HG03558 (cell line): Measurements from ENCODE around the gene ANKRD34B.
"Not testable (repeated sequence)": the region's sequence is repeated elsewhere in the genome, so short reads cannot be mapped to it uniquely, and the experiment has no call there.

Experiments used
- ATAC-seq: cut with Tn5 transposase; IDR thresholded peaks from one replicate; pipeline ENCODE4 v1.9.1; 2021; ENCODE audit warnings: moderate number of reproducible peaks; ENCODE audit not compliant: unreplicated experiment; ENCODE audit errors: extremely low read depth

Gene ANKRD34B

DNA sequence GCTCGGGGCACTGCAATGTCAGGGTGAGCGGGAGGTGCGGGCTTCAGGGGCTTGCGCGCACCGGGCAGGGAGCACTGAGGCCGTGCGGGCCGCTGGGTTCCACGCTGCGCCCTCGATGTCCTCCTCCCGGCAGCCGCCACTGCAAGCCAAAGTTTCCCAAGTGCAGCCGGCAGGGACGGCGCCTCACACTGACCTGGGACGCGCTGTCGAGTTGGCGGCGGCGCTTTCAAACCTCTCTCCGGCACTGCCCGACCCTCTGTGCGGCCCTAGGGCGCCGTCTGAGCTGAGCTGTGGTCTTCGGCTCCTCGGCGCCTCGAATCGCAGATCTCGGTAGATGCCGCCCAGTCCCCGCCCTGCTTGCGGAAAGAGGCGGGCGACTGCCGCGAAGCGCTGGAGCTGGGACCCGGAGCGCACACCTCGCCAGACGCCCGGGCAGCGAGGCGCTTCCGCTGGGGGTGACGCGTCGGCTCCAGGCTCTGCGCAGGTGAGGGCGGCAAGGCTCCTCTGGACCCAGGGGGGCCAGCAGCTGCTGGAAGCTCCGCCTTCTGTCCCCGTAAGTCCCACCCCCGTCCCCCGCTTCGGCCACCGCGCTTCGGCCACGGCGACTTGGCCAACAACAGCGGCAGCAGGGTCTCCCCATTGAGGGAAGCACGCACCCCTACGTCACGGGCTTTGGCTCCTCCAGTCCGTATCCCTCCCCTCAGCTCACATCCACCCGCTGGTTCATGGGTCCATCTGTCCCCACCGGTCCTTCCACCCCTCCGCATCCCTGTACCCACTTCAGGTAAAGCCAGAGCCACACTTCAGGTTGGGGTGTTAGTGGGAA lies at the start of gene ANKRD34B:
ANKRD34B (minus strand) TSS at position 320 of the 826 bp plus-strand sequence. CDS start 10,261 bp downstream, outside the sequence.
- no peak for ATAC-seq

DNA sequence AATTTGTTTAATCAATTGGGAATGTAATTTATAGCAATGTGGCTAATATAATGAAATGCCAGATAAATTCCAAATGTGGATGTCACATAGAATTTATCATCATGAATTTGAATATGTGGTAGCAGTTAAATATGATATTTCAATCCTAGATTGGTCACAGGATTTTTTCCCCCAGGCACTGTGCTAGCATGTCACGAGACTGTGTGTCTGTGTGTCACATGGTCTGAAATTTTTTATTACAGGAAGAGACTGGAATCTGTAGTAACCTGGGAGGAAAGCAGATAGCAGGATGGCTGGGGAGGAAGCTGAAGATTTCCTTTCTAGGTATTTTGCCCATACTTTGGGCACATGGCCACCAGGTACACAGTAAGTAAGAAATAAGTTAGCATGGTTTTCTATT lies 49.0 kb upstream of the ANKRD34B start:
- no peak for ATAC-seq

DNA sequence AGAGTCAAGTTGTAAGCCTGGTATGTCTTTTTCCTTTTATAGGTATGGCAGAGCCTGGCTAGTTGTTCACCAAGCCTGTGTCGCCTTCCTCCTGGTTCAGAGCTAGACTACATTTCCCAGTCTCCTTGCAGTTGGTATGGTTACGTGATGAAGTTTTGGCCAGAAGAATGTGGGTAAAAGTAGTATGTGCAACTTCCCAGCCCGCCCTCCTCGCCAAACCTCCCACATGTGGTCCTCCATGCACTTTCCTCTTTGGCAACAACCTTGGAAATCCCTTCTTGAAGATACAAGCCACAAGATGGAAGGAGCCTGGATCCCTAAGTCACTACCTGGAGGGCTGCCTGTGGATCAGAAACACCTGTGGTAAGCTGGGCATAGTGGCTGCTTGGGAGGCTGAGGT lies 48.4 kb upstream of the ANKRD34B start:
- no peak for ATAC-seq

DNA sequence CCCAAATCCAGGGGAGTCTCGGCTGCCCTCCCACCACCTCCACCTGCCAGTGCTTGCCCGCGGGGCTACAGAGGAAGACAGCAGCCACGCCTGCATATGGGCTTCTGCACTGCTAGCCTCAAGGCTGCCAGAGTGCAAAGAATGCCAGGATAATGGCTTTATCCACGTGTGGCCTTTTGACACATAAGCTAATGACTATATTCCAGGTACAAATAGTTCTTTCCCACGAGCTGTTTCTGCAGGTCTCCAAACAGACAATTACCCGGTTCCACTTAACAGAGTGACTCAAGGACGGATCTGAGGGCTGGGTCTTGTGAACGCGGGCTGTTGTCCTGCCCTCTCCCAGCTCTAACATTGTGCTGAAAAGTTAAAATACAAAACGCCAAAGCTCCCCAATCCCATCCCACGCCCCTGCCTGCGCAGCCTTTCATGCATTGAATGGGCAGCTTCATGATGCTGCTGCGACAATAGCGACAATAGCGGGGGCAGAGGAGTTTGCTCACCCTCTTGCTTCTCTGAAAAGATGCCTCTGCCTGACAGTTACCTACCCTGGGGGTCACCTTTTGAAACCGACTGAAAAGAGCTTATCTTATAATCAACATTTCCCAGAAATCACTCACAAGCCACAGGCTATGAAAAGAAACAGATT lies 45.3 kb upstream of the ANKRD34B start:
- ATAC-seq = no peak

DNA sequence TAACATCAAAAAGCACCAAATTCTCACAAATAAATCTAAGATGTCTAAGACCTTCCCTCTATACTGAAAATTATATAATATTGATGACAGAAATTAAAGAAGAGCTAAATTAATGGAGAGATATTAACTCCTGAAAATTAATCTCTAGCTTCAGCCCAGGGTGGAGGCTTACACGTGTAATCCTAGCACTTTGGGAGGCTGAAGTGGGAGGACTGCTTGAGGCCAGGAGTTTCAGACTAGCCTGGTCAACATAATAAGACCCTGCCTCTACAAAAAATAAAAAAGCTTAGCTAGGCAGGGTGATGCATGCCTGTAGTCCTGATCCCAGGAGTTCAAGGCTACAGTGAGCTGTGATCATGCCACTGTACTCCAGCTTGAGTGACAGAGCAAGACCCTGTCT lies 39.6 kb upstream of the ANKRD34B start:
- no peak for ATAC-seq

DNA sequence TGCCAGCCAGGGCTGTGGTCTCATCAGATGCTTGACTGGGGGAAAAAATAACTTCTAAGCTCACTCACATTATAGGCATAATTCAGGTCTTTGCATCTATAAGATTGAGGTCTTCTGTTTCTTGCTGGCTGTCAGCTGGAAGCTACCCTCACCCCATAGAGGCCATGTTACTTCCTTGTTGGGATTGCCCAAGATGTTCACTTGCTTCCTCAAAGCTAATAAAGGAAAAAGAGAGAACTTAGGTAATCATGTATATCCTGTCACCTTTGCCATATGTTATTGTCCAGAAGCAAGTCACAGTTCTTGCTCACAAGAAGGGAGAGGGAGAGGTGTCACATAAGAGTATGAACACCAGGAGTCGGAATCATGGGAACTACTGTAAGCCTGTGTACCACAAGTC lies 38.7 kb upstream of the ANKRD34B start:
- no peak for ATAC-seq

DNA sequence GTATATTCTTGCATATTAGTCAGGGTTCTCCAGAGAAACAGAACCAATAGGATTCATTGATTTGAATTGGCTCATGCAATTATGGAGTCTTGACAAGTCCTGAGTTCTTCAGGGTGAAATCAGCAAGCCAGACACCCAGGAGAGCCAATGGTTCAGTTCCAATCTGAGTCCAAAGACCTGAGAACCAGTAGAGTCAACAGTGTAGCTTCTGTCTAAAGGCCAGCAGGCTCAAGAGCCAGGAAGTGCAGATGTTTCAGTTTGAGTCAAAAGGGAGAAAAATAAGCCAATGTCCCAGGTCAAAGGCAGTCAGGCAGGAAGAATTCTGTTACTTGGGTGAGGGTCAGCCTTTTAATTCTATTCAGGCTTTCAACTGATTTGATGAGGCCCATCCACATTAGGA lies 37.8 kb upstream of the ANKRD34B start:
- ATAC-seq = no peak

DNA sequence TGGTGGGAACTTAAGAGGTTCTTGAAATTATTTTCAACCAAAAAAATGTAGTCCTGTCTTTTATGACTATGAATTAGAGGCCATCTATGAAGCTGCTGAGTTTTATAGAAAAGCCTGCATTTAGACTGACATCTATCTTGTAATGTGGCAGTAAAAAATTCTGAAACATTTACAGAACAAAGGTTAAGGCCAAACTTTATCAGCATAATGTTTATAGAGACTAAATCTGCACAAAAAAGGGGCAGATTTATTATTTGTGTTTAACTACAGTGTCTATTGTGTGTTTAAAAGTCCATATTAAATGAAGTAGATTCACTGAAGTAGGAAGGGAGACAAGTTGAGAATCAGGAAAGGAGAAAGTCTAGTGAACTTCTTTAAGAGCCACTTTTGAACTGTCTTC lies 37.3 kb upstream of the ANKRD34B start:
- no peak for ATAC-seq

DNA sequence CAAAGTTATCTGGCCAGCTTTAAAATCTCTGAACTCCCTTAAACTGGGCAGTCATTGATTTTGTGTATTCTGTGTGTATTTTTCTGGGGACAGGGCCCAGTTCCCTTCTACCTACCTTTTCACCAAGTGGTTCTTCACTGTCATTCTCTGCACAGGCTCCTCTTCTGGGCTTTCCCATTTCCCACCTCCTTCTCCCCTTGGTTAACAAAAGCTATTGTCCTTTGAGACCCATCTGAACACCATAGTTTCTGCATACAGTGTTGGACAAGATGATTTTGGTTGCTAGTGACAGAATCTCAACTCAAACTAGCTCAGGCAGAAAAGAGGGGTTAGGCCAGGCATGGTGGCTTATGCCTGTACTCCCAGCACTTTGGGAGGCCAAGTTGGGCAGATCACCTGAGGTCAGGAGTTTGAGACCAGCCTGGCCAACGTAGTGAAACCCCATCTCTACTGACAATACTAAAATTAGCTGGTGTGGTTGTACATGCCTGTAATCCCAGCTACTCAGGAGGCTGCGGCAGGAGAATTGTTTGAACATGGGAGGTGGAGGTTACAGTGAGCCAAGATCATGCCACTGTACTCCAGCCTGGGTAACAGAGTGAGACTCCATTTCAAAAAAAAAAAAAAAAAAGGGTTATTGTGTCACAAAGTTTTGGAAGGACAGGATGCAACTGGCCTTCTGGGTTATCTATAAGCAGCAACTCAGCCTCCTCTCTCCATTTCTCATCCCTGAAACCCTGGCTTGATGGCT lies 31.0 kb upstream of the ANKRD34B start:
- ATAC-seq = no peak

DNA sequence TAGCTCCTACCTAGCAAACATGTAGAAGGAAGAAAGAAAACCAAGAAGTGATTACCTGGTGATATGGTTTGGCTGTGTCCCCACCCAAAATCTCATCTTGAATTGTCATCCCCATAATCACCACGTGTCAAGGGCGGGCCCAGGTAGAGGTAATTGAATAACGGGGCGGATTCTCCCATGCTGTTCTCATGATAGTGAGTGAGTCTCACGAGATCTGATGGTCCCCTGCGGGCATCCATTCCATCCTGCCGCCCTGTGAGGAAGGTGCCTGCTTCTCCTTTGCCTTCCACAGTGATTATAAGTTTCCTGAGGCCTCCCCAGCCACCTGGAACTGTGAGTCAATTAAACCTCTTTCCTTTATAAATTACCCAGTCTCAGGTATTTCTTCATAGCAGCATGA lies 27.4 kb upstream of the ANKRD34B start:
- ATAC-seq = no peak

DNA sequence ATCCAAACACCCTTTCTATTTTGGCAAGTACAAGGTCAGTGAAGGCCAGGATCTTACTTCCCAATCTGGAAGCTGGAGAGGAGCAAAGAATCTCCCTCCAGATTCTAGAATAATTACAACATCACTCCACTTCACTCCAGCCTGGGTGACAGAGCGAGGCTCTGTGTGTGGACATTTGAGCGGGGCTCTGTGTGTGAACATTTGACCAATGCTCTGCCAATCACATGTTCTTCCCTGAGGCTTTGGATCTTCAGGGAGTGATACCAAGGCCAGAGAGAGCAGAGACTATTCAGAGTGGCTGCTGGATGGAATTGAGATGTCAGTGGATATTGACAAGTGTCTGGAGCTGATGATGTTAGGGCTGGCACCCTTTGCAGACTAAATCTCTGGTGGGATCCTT lies 24.7 kb upstream of the ANKRD34B start:
- no peak for ATAC-seq

DNA sequence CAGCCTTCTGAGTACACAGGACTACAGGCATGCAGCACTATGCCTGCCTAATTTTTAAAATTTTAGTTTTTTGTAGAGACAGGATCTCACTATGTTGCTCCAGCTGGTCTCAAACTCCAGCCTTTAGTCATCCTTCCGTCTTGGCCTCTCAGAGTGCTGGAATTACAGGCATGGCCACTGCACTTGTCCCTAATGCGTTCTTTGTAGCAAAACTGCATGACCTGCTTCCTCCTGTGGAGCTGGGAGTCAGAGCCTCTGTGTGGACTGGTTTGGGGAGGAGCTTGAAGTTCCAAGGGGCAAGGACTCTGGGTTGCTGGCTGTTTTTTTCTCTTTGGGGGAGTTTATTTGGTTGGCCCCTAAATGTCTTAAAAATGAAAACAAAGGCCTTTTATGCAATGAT lies 22.7 kb upstream of the ANKRD34B start:
- no peak for ATAC-seq

DNA sequence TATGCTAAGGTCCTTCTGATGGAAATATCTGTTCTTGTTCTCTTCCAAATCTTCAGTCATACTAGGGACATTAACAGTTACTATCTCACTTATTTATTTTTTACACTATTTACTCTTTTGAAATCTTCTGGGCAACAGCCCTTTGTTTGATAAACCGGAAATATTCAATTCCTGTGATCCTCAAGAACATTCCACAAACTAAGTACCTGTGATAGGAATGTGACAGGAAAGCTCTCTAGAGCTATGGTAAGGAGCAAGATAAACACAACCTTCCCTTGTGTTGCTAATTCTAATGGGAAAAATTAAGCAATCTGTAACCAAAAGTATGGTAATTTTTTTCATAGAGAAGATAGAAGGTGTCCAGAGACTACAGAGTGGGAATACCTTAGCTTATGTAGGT lies 22.0 kb upstream of the ANKRD34B start:
- no peak for ATAC-seq

DNA sequence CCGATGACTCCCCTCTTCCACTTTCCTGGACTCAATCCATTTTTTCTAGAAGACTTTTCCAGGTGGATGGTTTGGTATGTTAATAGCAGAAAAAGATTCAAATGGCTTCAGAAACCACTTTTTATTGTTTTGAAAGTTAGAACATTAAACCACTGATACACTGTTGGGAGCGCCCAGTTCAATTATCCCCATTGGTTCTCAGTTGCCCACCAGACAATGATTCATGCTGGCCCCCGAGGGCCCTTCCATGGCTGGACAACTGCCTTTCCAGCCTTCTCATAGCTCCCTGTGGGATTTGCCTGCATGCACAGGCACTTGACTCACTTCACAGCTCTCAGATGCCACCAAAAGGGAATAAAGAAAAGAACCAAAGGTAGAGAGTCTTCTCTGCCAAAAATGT lies 21.3 kb upstream of the ANKRD34B start:
- no peak for ATAC-seq

DNA sequence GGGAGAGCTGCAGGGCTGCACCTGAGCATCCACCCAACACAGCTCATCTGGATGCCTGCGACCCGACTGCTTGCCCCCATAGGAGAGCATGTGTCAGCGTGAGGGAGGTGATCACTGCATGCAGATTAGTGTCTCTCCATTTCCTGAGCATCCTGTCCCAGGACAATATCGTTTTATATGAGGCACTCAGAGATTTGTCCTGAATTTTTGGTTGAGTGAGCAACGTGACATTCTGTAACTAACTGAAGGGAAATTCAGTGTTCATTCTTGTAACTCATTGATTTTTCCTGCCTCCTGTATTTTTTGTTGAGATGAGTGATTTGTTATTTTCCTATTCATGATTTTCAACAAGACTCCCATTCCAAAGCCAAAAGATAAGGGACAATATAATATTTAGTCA lies 20.7 kb upstream of the ANKRD34B start:
- ATAC-seq = no peak

DNA sequence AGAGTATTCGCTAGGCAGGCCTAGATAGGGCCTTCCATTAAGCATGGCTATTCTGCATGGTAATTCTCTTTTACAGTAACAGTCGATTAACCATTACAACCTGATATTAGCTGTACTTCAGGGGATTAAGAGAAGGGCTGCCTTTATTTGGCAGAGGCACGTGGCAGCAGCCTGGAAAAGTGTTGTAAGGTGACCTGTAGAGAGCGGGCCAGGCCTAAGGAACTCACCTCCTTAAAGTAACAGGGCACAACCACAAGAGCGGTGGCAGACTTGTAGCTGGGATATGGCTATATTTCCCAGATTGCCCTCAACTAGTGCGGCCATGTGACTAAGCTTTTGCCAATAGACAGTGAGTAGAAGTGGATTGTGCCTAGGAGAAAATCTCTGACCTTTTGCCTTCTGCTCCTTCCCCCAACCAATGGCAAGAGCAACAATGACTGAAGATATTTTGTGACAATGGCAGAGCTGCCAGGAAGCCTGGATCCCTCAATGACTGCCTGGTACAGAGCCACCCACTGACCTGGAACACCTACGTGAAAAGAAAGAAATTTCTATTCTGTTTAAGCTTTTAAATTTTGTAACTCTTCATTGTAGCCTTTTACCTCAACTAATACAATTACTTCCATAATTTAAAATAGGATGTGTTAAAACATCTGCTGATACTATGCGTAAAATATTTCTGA lies 18.9 kb upstream of the ANKRD34B start:
- ATAC-seq = no peak

DNA sequence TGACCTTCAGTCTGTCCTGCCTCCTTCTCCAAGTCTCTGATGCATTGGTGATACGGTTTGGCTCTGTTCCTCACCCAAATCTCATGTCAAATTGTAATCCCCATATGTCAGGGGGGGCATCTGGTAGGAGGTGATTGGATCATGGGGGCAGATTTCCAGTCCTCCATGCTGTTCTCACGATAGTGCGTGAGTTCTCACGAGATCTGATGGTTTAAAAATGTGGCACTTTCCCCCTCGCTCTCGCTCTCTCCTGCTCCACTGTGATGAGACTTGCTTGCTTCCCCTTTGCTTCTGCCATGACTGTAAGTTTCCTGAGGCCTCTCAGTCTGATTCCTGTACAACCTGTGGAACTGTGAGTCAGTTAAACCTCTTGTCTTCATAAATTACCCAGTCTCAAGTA lies 14.7 kb upstream of the ANKRD34B start:
- no peak for ATAC-seq

DNA sequence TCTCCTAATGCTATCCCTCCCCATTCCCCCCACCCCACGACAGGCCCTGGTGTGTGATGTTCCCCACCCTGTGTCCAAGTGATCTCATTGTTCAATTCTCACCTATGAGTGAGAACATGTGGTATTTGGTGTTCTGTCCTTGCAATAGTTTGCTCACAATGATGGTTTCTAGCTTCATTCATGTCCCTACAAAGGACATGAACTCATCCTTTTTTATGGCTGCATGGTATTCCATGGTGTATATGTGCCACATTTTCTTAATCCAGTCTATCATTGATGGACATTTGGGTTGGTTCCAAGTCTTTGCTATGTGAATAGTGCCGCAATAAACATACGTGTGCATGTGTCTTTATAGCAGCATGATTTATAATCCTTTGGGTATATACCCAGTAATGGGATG lies 10.2 kb upstream of the ANKRD34B start:
- ATAC-seq = not testable (repeated sequence)

DNA sequence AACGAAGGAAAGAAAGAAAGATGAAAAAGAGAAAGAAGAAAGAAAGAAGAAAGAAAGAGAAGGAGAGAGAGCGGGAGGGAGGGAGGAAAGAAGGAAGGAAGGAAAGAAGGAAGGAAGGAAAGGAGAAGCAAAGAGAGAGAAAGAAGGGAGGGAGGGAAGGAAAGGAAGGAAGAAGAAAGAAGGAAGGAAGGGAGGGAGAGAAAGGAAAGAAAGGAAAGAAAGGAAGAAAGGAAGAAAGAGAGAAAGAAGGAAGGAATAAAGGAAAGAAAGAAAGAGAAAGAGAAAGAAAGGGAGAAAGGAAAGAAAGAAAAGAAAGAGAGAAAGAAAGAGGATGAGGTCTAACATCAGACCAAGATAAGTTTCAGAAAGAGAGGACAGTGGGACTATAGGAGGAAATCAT lies 9.0 kb upstream of the ANKRD34B start:
- ATAC-seq = no peak

DNA sequence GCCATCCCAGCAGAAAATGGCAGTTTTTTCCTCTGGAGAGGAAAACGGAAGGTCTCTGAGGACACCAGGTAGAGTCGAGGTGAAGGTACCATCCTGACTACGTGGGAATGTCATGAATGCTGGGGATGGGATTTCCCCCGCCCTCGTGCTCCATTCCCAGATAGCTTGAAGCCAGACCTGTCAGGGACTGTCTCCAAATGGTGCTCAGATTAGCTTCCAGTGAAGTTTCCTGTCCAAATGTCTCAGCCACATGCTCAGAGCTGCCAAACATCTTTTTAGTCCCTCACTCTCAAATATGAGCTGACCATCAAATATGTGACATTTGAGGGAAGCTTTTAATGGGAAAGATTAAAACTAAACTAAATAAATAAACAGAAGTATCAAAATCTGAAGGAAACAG lies 7.6 kb upstream of the ANKRD34B start:
- ATAC-seq = no peak

DNA sequence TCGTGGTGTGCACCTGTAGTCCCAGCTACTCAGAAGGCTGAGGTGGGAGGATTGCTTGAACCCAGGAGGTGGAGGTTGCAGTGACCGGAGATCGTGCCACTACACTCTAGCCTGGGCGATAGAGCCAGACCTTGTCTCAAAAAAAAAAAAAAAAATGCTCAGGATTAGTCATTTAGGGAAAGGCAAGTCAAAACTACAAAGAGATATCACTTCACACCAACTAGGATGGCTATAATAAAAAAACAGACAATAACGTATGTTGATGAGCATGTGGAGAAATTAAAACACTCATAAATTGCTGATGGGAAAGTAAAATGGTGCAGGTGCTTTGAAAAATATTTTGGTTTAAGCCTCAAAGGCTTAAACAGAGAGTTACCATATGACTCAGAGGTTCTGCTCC lies 6.3 kb upstream of the ANKRD34B start:
- no peak for ATAC-seq
